Heart right ventricle (tissue), 16 donors: Measurements from ENCODE around the gene MAP4K4. TPM values are rescaled to one million over a fixed set of nuclear protein-coding genes. Genes with fewer than 3 reads are reported as not detected.
A peak's percentile ranks its signal among the peaks of the same experiment; 100 is the strongest.

Experiments
- ATAC-seq, 8 donors: fragments of 200-7000 bp; cut with Tn5 transposase; one replicate each; pipeline ENCODE4 v1.9.1; 2020; ENCODE audit warnings: mild to moderate bottlenecking in 8 of 8, moderate library complexity in 8 of 8, moderate number of reproducible peaks in 1 of 8
- DNase-seq, 2 donors: peaks; one replicate each; pipeline ENCODE4 v3.0.0-alpha.2; 2020
- H3K27ac ChIP-seq, 10 donors: fragments of 200-600 bp; sonication (generic) in 2 of 10; one replicate each; pipeline versions ENCODE4 v1.5.0 to v1.8.0; 2020 to 2022; ENCODE audit warnings: mild to moderate bottlenecking in 3 of 10
- H3K27me3 ChIP-seq, 7 donors: fragments of 200-600 bp; one replicate each; pipeline ENCODE4 v1.8.0; 2021 to 2022; ENCODE audit warnings: mild to moderate bottlenecking in 2 of 7
- H3K36me3 ChIP-seq, 9 donors: fragments of 200-600 bp; sonication (generic) in 1 of 9; one replicate each; pipeline versions ENCODE4 v1.5.0 to v1.8.0; 2020 to 2022; ENCODE audit warnings: mild to moderate bottlenecking in 2 of 9
- H3K4me1 ChIP-seq, 9 donors: fragments of 200-600 bp; sonication (generic) in 1 of 9; one replicate each; pipeline versions ENCODE4 v1.5.0 to v1.8.0; 2020 to 2022; ENCODE audit warnings: mild to moderate bottlenecking in 4 of 9
- H3K4me3 ChIP-seq, 10 donors: fragments of 200-600 bp; sonication (generic) in 2 of 10; one replicate each; pipeline versions ENCODE4 v1.5.0 to v1.8.0; 2020 to 2022; ENCODE audit warnings: mild to moderate bottlenecking in 7 of 10, moderate library complexity in 2 of 10
- H3K9me3 ChIP-seq, 11 donors: fragments of 200-600 bp in 10 of 11; sonication (generic) in 2 of 11; one replicate each; pipeline versions ENCODE4 v1.5.0 to v1.8.0; 2013 to 2022; ENCODE audit warnings: mild to moderate bottlenecking in 2 of 11, control low read depth in 1 of 11, moderate library complexity in 1 of 11
- CTCF ChIP-seq, 9 donors: fragments of 200-600 bp; sonication (generic) in 2 of 9; IDR thresholded peaks; one replicate each; pipeline versions ENCODE4 v1.5.0 to v1.8.0; 2021 to 2022; ENCODE audit warnings: antibody characterized with exemption in 9 of 9, mild to moderate bottlenecking in 5 of 9, moderate library complexity in 1 of 9
- WGBS, 2 donors: extraction: QIAGEN DNeasy Blood & Tissue Kit; methylation state at CpG; one replicate each; pipeline ENCODE4 v1.1.7; 2013; ENCODE audit warnings: inconsistent platforms in 1 of 2; 5-methylcytosine and 5-hydroxymethylcytosine counted together
- intact Hi-C, 10 donors: fragments of 100-400 bp; cut with DNase I; formaldehyde crosslinking; loops; one replicate each; pipeline versions ENCODE4 v1.11.1 to v1.14.2; 2022
- polyA plus RNA-seq, 2 donors: library from polyadenylated mRNA; stranded (reverse); fragments of 200-250 nt; gene quantifications; one replicate each; pipeline ENCODE4 v1.2.3, GENCODE V29; 2013
- total RNA-seq, 10 donors: library from RNA; stranded (reverse); fragmentation: NEBNext Ultra II Directional in 3 of 10; extraction: Animal tissue kit (Norgen Biotek cat#: 25700) in 3 of 10; gene quantifications; one replicate each; pipeline versions ENCODE4 v1.2.1 to v1.2.4, GENCODE V29; 2021 to 2023
- donor health status: Arrhythmogenic right ventricular cardiomyopathy.
- donor health status: ischemic (EF 13 %, LVEDD 7.1; RV severe dilation, severe dysfunction).
- donor health status: healthy with polysubstance abuse.
- donor health status: DM: no; HTN: yes; CAD: no.
- donor health status: DM: no; HTN: no; CAD: no.
- donor health status: ischemic (EF 25% LVEDD 6.9; RV normal size, moderate dysfunction).
- donor health status: ischemic (EF 25% LVEDD 5.7; RV mildly dilated, moderate dysfunction).
- donor health status: healthy.
- donor health status: DM: yes; HTN: yes; CAD: no.
- donor health status: Ischemic cardiomyopathy.
- donor health status: ischemic (EF 35%, LVEDD 5.7; RV mildly dilated, moderate dysfunction).
- donor health status: nonischemic (EF 11% LVEDD 7.7; RV severe dilation, severe dysfunction).
- donor health status: DM: yes; HTN: yes; CAD: no.
- donor health status: PGD.
- donor health status: ischemic (EF 29% LVEDD 5.4; RV normal size, mild dysfunction).
- donor health status: nonischemic (EF 23%, LVEDD 6.1; RV moderate dilation, normal function).

Gene MAP4K4
- total and polyA plus RNA-seq, 12 donors, result 44.3 to 116 (median 86.1) TPM

DNA sequence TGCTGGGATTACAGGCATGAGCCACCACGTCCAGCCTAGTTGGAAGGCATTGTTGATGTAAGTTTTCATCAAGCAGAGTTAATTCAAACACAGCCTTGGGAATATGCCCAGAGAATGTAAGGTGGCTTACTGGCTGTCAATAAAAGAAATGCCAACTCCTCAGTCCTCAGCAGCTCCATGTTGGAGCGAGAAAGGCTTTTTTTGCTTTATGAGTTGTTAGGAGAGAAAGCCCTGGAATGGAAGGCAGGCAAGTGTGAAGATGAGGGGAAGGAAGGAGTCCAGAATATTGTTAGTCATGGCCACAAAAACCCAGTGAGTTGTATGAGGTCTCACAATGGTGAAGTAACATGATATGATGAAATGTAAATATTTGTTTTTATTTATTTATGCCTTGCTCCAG lies 57.1 kb downstream of the MAP4K4 start:
- DNase-seq (no peak), ATAC-seq (no peak)
- Histone ChIP-seq H3K4me3 (no peak overlapping the region), H3K4me1 (peaks cover 24 to 84% (median 80%) of the 10 kb centered on the region in 9 donors), H3K27me3 (no peaks in the 10 kb centered on the region), H3K27ac (peak overlapping the region in 3 of 10 donors; percentile 3 to 52 (median 31)), H3K36me3 (no peaks in the 10 kb centered on the region), H3K9me3 (no peaks in the 10 kb centered on the region)
- intact Hi-C loops, result loop anchor here in 5 of 10 donors (5.0 to 10.0 kb wide), 3 partner anchors 47 to 57 kb away; partner anchors contain the start of gene MAP4K4 (in 1 of the 5)
- no peak for TF ChIP-seq CTCF (IDR thresholded peaks at IDR 0.05)
- WGBS, 2 donors, result 60 to 63% methylated on average over 2 of the region's 2 CpGs

DNA sequence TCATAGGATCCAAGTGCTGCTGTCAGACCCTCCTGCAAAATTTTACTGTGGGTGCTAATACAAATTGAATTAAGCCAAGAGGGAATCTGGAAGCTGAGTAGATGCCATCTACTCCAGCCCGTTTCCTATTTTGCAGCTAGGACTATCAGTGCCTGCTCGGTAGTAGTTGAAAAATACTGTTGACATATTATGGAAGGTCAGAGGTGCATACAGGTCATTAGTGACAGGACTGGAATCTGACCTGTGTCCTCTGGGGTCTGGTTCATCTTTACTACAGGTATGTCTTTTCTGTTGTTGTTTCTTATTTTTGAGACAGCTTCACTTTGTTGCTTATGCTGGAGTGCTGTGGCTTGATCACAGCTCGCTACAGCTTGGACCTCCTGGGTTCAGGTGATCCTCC lies 58.8 kb downstream of the MAP4K4 start:
- Histone ChIP-seq H3K27ac (peak overlapping the region in 1 of 10 donors; percentile 20), H3K9me3 (no peaks in the 10 kb centered on the region), H3K4me1 (peaks cover 24 to 83% (median 75%) of the 10 kb centered on the region in 9 donors), H3K4me3 (no peak overlapping the region), H3K27me3 (no peaks in the 10 kb centered on the region), H3K36me3 (no peaks in the 10 kb centered on the region)
- DNase-seq, result no peak
- no peak for ATAC-seq
- TF ChIP-seq CTCF (IDR thresholded peaks at IDR 0.05), result no peak
- intact Hi-C loops, result loop anchor here in 3 of 10 donors (10.0 kb wide), 1 partner anchor 51 kb away; no protein-coding TSS in a partner anchor
- 63 to 65% methylated on average over 3 of the region's 3 CpGs for WGBS, 2 donors

DNA sequence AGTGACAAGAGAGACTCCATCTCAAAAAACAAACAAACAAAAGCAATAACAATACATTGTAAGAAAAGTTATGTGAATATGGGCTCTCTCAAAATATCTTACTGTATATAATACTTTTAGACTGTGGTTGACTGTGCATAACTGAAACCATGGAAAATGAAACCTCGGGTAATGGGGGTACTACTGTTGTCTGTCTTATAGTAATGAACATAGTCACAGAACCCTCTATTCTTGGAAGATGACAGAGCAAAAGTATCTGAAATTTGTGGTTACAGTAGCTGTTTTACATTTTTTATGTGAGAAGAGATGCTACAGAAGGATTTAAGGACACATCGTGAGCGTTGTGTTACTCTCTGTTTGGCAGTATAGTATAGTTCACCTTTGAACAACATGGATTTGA lies 60.5 kb downstream of the MAP4K4 start:
- no peak for ATAC-seq
- no peak for TF ChIP-seq CTCF (IDR thresholded peaks at IDR 0.05)

DNA sequence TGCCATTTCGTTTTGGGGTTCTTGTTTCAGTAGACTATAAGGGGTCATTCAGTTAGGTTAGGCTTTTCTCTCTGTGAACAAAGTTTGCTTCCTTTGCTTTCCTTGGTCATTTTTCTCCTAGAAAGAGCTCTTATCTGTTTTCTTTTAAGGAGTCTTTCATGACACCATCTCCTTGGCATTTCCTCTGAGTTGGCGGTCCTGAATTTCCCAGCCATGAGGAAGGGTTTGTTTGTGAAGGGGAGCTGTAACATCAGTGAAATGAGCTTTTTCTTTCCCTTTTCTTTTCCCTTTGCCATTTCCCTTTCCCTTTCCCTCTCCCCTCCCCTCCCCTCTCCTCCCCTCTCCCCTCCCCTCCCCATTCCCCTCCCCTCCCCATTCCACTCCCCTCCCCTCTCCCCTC lies 61.7 kb downstream of the MAP4K4 start:
- peak overlapping the region in 5 of 10 donors; percentile 27 to 65 (median 49) for H3K27ac ChIP-seq
- H3K27me3 ChIP-seq, result no peaks in the 10 kb centered on the region
- ATAC-seq (peak in 7 of 8 donors; percentile 30 to 71 (median 53)), DNase-seq (peak in 1 of 2 donors; percentile 54)
- no peaks in the 10 kb centered on the region for H3K36me3 ChIP-seq
- H3K9me3 ChIP-seq, result no peaks in the 10 kb centered on the region
- peaks cover 27 to 83% (median 75%) of the 10 kb centered on the region in 9 donors for H3K4me1 ChIP-seq
- TF ChIP-seq CTCF (IDR thresholded peaks at IDR 0.05), result no peak
- H3K4me3 ChIP-seq, result no peak overlapping the region
- intact Hi-C loops, result loop anchor here in 3 of 10 donors (10.0 kb wide), 1 partner anchor 54 kb away; no protein-coding TSS in a partner anchor
- 34 to 65% methylated on average over 2 of the region's 2 CpGs for WGBS, 2 donors

More for the DNA sequence above, 60.5 kb downstream of the MAP4K4 start:
- H3K4me1 ChIP-seq, result peaks cover 22 to 83% (median 75%) of the 10 kb centered on the region in 9 donors
- DNase-seq, result no peak
- 85 to 87% methylated on average over 3 of the region's 3 CpGs for WGBS, 2 donors
- no peaks in the 10 kb centered on the region for H3K27me3 ChIP-seq
- H3K9me3 ChIP-seq, result no peaks in the 10 kb centered on the region
- no peak overlapping the region for H3K4me3 ChIP-seq
- H3K27ac ChIP-seq, result peak overlapping the region in 3 of 10 donors; percentile 49 to 65 (median 50)
- intact Hi-C loops, result loop anchor here in 3 of 10 donors (10.0 kb wide), 1 partner anchor 53 kb away; no protein-coding TSS in a partner anchor
- H3K36me3 ChIP-seq, result no peaks in the 10 kb centered on the region
